GM12878 (cell line): Measurements from ENCODE around the gene CORO2B. TPM values are rescaled to one million over a fixed set of nuclear protein-coding genes. Genes with fewer than 3 reads are reported as not detected.

ENCODE experiments used
- ATAC-seq: fragments of 200-7000 bp; cut with Tn5 transposase; 3 replicates; pipeline ENCODE4 v1.9.1; 2020; ENCODE audit warnings: mild to moderate bottlenecking, moderate library complexity
- BruUV-seq: library from RNA; stranded (reverse); fragments of 400-500 nt; replicated peaks from 2 replicates; lab custom pipeline; 2021; lab: Mats Ljungman, UMichigan
- CTCF ChIA-PET: fragments of 300-600 bp; sonication (Branson Sonifier 250); formaldehyde crosslinking; extraction: SDS; loops from one replicate; lab custom pipeline; 2021; ENCODE audit warnings: inconsistent platforms; lab: Yijun Ruan, JAX
- POLR2A ChIA-PET: fragments of 350-600 bp; formaldehyde crosslinking; extraction: SDS; loops from one replicate; lab custom pipeline; 2021; ENCODE audit warnings: inconsistent platforms; lab: Charles Lee
- RAD21 ChIA-PET: fragments of 300-600 bp; sonication (Branson Sonifier 250); formaldehyde crosslinking; loops from one replicate; lab custom pipeline; 2023; ENCODE audit warnings: antibody characterized with exemption; ENCODE audit not compliant: unreplicated experiment; lab: Charles Lee
- SMC1A ChIA-PET: fragments of 300-600 bp; sonication (Branson Sonifier 250); formaldehyde crosslinking; loops from one replicate; lab custom pipeline; 2023; ENCODE audit not compliant: unreplicated experiment, uncharacterized antibody; lab: Charles Lee
- DNase-seq: peaks from one replicate; pipeline ENCODE4 v3.0.0-alpha.2; 2011; ENCODE audit warnings: low read depth, low spot score
- FAIRE-seq: peaks from 3 replicates; lab custom pipeline; 2011; peaks lifted over from hg19 to GRCh38; lab: Jason Lieb, UNC
- H2AFZ ChIP-seq: 2 replicates; pipeline ENCODE4 v1.6.0; 2011; ENCODE audit warnings: low read depth, low read length, control low read depth; ENCODE audit not compliant: control insufficient read depth
- H3K27ac ChIP-seq: 2 replicates; pipeline ENCODE4 v1.5.1; 2011; ENCODE audit warnings: control low read depth; ENCODE audit not compliant: control insufficient read depth, insufficient read depth
- H3K27me3 ChIP-seq, 2 experiments: replicated peaks in 1 of 2; 2 replicates each; pipeline versions ENCODE4 v1.6.0 to v1.6.1; 2011; ENCODE audit warnings: low read length in 1 of 2; ENCODE audit not compliant: control insufficient read depth in 2 of 2, insufficient read depth in 2 of 2
- H3K36me3 ChIP-seq, 2 experiments: 2 replicates each; pipeline ENCODE4 v1.5.1; 2011; ENCODE audit warnings: low read length in 1 of 2; ENCODE audit not compliant: control insufficient read depth in 2 of 2, insufficient read depth in 2 of 2
- H3K4me1 ChIP-seq: 2 replicates; pipeline ENCODE4 v1.6.1; 2011; ENCODE audit warnings: mild to moderate bottlenecking, low read length, moderate library complexity, mixed read lengths; ENCODE audit not compliant: control insufficient read depth, insufficient read depth
- H3K4me2 ChIP-seq: 2 replicates; pipeline ENCODE4 v1.6.0; 2011; ENCODE audit warnings: control low read depth; ENCODE audit not compliant: control insufficient read depth, insufficient read depth
- H3K4me3 ChIP-seq: fragments of 200-600 bp; sonication (generic); 2 replicates; pipeline ENCODE4 v1.5.1; 2016
- H3K79me2 ChIP-seq: 2 replicates; pipeline ENCODE4 v1.6.0; 2011; ENCODE audit warnings: low read length; ENCODE audit not compliant: control insufficient read depth, insufficient read depth
- H3K9ac ChIP-seq: 2 replicates; pipeline ENCODE4 v1.8.0; 2011; ENCODE audit warnings: low read length, control low read depth, mixed read lengths; ENCODE audit not compliant: control insufficient read depth, insufficient read depth
- H3K9me3 ChIP-seq: replicated peaks from 3 replicates; pipeline ENCODE4 v1.5.1; 2011; ENCODE audit warnings: mild to moderate bottlenecking, low read length; ENCODE audit not compliant: control insufficient read depth, insufficient read depth
- H4K20me1 ChIP-seq: 2 replicates; pipeline ENCODE4 v1.6.0; 2011; ENCODE audit not compliant: control insufficient read depth, insufficient read depth
- CHD1 ChIP-seq: IDR thresholded peaks from 2 replicates; pipeline ENCODE4 v1.6.1; 2012; ENCODE audit warnings: low read depth, low read length, improper control_type of control experiment
- CREM ChIP-seq: IDR thresholded peaks from 2 replicates; pipeline ENCODE4 v1.6.1; 2014; ENCODE audit warnings: antibody characterized with exemption, low read depth
- MLLT1 ChIP-seq: fragments of 450-650 bp; IDR thresholded peaks from 2 replicates; pipeline ENCODE4 v1.6.1; 2016; ENCODE audit warnings: mild to moderate bottlenecking
- NR2C2 ChIP-seq: IDR thresholded peaks from 2 replicates; pipeline ENCODE4 v1.6.1; 2011; ENCODE audit warnings: borderline replicate concordance, low read depth; ENCODE audit not compliant: control insufficient read depth, insufficient read length
- POLR2AphosphoS2 ChIP-seq: IDR thresholded peaks from 2 replicates; pipeline ENCODE4 v1.6.1; 2011; ENCODE audit warnings: low read depth, mild to moderate bottlenecking, low read length, improper control_type of control experiment, moderate library complexity
- POLR2AphosphoS5 ChIP-seq: IDR thresholded peaks from 2 replicates; pipeline ENCODE4 v1.6.1; 2011; ENCODE audit warnings: mild to moderate bottlenecking, low read length, inconsistent platforms
- RBBP5 ChIP-seq: fragments of 200-600 bp; sonication (generic); conservative IDR thresholded peaks from 2 replicates; pipeline ENCODE4 v1.6.1; 2016
- REST ChIP-seq: IDR thresholded peaks from 2 replicates; pipeline ENCODE4 v1.6.1; 2012; ENCODE audit warnings: mild to moderate bottlenecking, low read depth, low read length
- SMARCA5 ChIP-seq: fragments of 450-650 bp; IDR thresholded peaks from 2 replicates; pipeline ENCODE4 v1.6.1; 2017; ENCODE audit warnings: mild to moderate bottlenecking
- TCF12 ChIP-seq: IDR thresholded peaks from 2 replicates; pipeline ENCODE4 v1.6.1; 2011; ENCODE audit warnings: low read depth, mild to moderate bottlenecking, low read length
- ZBED1 ChIP-seq: IDR thresholded peaks from 2 replicates; pipeline ENCODE4 v1.6.1; 2016; ENCODE audit warnings: borderline replicate concordance
- ZNF687 ChIP-seq: fragments of 450-650 bp; IDR thresholded peaks from 2 replicates; pipeline ENCODE4 v1.6.1; 2017; ENCODE audit warnings: mild to moderate bottlenecking, moderate library complexity
- WGBS: methylation state at CpG from one replicate; pipeline ENCODE4 v1.1.6; 2016; ENCODE audit warnings: low lambda C conversion rate; ENCODE audit not compliant: insufficient replicate concordance, insufficient coverage; ENCODE audit errors: missing lambda C conversion rate; 5-methylcytosine and 5-hydroxymethylcytosine counted together
- in situ Hi-C: fragments of 300-500 bp; cut with MboI; formaldehyde crosslinking; loops from 9 replicates; pipeline ENCODE4 v1.14.3; 2018; ENCODE audit warnings: mixed read lengths
- intact Hi-C: fragments of 100-400 bp; cut with micrococcal nuclease; formaldehyde crosslinking; loops from one replicate; pipeline ENCODE4 v1.14.2; 2022; ENCODE audit not compliant: unreplicated experiment
- polyA plus RNA-seq, 11 experiments: library from polyadenylated mRNA; depleted of rRNA in 4 of 11; unstranded in 6 of 11; stranded (reverse) in 5 of 11; fragments of >200 nt; fragmentation: Nextera tagmentation in 4 of 11; fragmentation: Illumina TruSeq in 1 of 11; extraction: Ambion mirVana in 4 of 11; extraction: Trizol in 1 of 11; gene quantifications; 1 replicate in 1 of 11; 2 replicates in 10 of 11; pipeline versions ENCODE4 v1.2.1 to v1.2.3, GENCODE V29; 2011 to 2016; ENCODE audit warnings: inconsistent platforms in 2 of 11, missing spikeins in 2 of 11, low read depth in 1 of 11
- total RNA-seq, 4 experiments: library from RNA; depleted of rRNA in 3 of 4; stranded (reverse); fragments of >200 nt in 3 of 4; fragmentation: Illumina TruSeq in 1 of 4; extraction: Trizol in 1 of 4; gene quantifications; 2 replicates each; pipeline versions ENCODE4 v1.2.1 to v1.2.3, GENCODE V29; 2013 to 2021

The CORO2B gene
- total and polyA plus RNA-seq, 10 of the 15 experiments (the other 5 are each of a cell fraction or from before 2014, with no cell fraction given) = 0.05 to 0.73 (median 0.13) TPM; not detected in 4

GRCh38 chr15:68732451-68732850, 153.7 kb downstream of the CORO2B start:
- intact Hi-C loops = no loop called here
- no peak for FAIRE-seq
- SMC1A ChIA-PET = interaction anchor here (0.7 to 1.8 kb wide), 4 partner anchors 95 to 143 kb away, joined by 3 to 9 read pairs (median 6); no protein-coding TSS in a partner anchor
- TF ChIP-seq ZNF687 (no peak), REST (no peak), RBBP5 (no peak), CHD1 (no peak), POLR2AphosphoS5 (no peak), MLLT1 (no peak), POLR2AphosphoS2 (no peak), NR2C2 (no peak), ZBED1 (no peak), TCF12 (no peak), SMARCA5 (no peak), CREM (no peak)
- ATAC-seq = no peak
- DNase-seq = no peak
- Histone ChIP-seq H3K36me3 (no peaks in the 10 kb centered on the region), H3K27ac (no peak overlapping the region), H3K9me3 (no peaks in the 10 kb centered on the region), H3K4me1 (no peaks in the 10 kb centered on the region), H3K4me3 (no peak overlapping the region), H4K20me1 (no peaks in the 10 kb centered on the region), H3K4me2 (no peak overlapping the region), H3K27me3 (0 out of 4 replicates have a peak, but pooled peaks cover 0 to 3% of the 10 kb centered on the region in 2 experiments), H3K9ac (no peak overlapping the region), H2AFZ (no peak overlapping the region), H3K79me2 (no peaks in the 10 kb centered on the region)
- 61% methylated on average over 2 of the region's 2 CpGs for WGBS
- in situ Hi-C loops = loop anchor here (5.0 kb wide), 1 partner anchor 145 kb away; no protein-coding TSS in a partner anchor
- BruUV-seq = no TSS peak
- RAD21 ChIA-PET = interaction anchor here (0.5 to 2.1 kb wide), 5 partner anchors 59 to 143 kb away, joined by 3 to 15 read pairs (median 4); no protein-coding TSS in a partner anchor
- CTCF ChIA-PET = interaction anchor here (1.0 to 3.3 kb wide), 3 partner anchors 96 to 143 kb away, joined by 4 to 17 read pairs (median 5); no protein-coding TSS in a partner anchor
- POLR2A ChIA-PET = no interaction called here
